Measurements from ENCODE around the gene PNPLA8. TPM values are rescaled to one million over a fixed set of nuclear protein-coding genes. Genes with fewer than 3 reads are reported as not detected.
"Not testable (repeated sequence)": the region's sequence is repeated elsewhere in the genome, so short reads cannot be mapped to it uniquely, and the experiment has no call there.

PNPLA8 gene
- total RNA-seq, 1 donor from 2014 or later: 25.5 TPM

DNA sequence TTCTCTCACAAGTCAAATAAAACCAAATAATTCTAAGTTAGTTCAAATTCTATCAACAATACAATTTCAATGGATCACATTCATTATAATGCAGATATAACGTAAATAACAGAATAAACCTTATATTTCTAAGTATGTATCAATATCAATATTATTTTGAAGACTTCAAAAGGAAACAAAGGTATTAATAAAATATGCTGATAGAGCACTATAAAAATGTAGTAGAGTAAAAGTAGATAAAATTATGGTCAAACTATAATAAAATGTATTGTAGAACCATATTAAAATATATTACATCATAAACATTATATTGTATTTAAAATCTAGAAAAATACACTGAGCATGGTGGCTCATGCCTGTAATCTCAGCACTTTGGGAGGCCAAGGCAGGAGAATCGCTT lies 46.2 kb downstream of the PNPLA8 start:
- ChIA-PET POLR2A (interaction anchor here (0.6 kb wide), 1 partner anchor 42 kb away, joined by 3 read pairs; no protein-coding TSS in a partner anchor), CTCF (no interaction called here)
- no peak overlapping the region for H3K4me3 Mint-ChIP-seq
- ATAC-seq (ENCODE audit: low read depth) (no peak), DNase-seq (no peak)
- H3K27me3 Mint-ChIP-seq: no peaks in the 10 kb centered on the region
- H3K27ac Mint-ChIP-seq: no peak overlapping the region
- peaks cover 79% of the 10 kb centered on the region for H3K36me3 Mint-ChIP-seq (ENCODE audit: low read depth)
- H3K9me3 Mint-ChIP-seq: no peaks in the 10 kb centered on the region
- peaks cover 13% of the 10 kb centered on the region for H3K4me1 Mint-ChIP-seq
- TF ChIP-seq CTCF (IDR thresholded peaks at IDR 0.05): no peak
- intact Hi-C loops (cut with micrococcal nuclease): no loop called here

DNA sequence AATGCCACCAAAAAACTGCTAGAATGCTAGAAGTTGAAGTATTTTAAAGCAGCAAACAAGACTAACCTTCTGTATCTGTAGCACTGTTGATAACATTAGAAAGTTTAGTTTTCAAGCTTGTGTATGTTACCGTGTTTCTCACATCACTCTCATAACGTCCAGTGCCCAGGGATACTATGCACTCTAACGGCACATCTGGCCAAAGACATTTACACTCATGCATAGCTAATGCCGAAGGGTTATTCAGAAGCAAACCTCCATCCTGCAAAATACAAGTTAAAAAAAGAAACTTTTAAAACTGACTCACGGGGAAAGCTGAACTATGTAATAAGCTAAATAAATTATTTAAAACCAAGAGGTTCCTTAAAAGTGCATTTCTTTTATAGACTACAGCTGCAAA lies 46.8 kb downstream of the PNPLA8 start:
- H3K27ac Mint-ChIP-seq: no peak overlapping the region

DNA sequence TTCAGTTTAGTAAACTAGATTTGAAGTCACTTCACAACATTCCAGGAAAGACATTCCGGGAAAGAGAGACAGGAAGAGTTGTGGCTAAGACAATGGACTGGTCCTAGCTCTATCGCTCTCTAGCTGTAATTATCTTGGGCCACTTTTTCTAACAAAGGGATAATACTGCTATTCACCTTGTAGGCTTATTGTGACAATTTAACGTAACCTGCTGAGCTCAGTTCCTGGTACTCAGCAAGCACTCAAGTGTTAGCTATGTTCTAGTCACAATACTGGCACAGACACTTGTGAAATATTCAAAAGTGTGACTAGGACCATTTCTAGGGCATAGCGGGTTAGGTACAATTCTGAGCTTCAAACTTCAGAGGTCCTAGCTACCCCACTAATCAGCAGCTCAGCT lies 57.7 kb downstream of the PNPLA8 start:
- ATAC-seq (ENCODE audit: low read depth) (no peak), DNase-seq (no peak)
- H3K27me3 Mint-ChIP-seq: peaks cover 24% of the 10 kb centered on the region
- intact Hi-C loops (cut with micrococcal nuclease): loop anchor here (2.0 kb wide), 2 partner anchors 13 to 29 kb away; no protein-coding TSS in a partner anchor
- no peak for TF ChIP-seq CTCF (IDR thresholded peaks at IDR 0.05)
- peaks cover 11% of the 10 kb centered on the region for H3K4me1 Mint-ChIP-seq
- POLR2A ChIA-PET: interaction anchor here (0.7 to 1.9 kb wide), 4 partner anchors 12 to 724 kb away, joined by 3 to 14 read pairs (median 8); partner anchors contain the start of genes CBLL1, DNAJB9, NRCAM and THAP5
- no peak overlapping the region for H3K4me3 Mint-ChIP-seq
- H3K9me3 Mint-ChIP-seq: no peaks in the 10 kb centered on the region
- no peak overlapping the region for H3K27ac Mint-ChIP-seq
- CTCF ChIA-PET: interaction anchor here (1.1 to 1.7 kb wide), 6 partner anchors 9 to 35 kb away, joined by 3 to 8 read pairs (median 4); no protein-coding TSS in a partner anchor
- H3K36me3 Mint-ChIP-seq (ENCODE audit: low read depth): peaks cover 19% of the 10 kb centered on the region

More for the DNA sequence above, 46.8 kb downstream of the PNPLA8 start:
- TF ChIP-seq CTCF (IDR thresholded peaks at IDR 0.05): no peak
- no peak for DNase-seq
- ChIA-PET POLR2A (interaction anchor here (0.6 kb wide), 1 partner anchor 43 kb away, joined by 3 read pairs; no protein-coding TSS in a partner anchor), CTCF (interaction anchor here (0.9 to 1.3 kb wide), 2 partner anchors 10 to 27 kb away, joined by 3 read pairs; no protein-coding TSS in a partner anchor)
- peaks cover 12% of the 10 kb centered on the region for H3K4me1 Mint-ChIP-seq
- no peak for ATAC-seq (ENCODE audit: low read depth)
- peaks cover 79% of the 10 kb centered on the region for H3K36me3 Mint-ChIP-seq (ENCODE audit: low read depth)
- H3K9me3 Mint-ChIP-seq: no peaks in the 10 kb centered on the region
- no peaks in the 10 kb centered on the region for H3K27me3 Mint-ChIP-seq
- no peak overlapping the region for H3K4me3 Mint-ChIP-seq
- intact Hi-C loops (cut with micrococcal nuclease): no loop called here

GRCh38 chr7:108467391-108467790 lies 58.5 kb downstream of the PNPLA8 start:
- intact Hi-C loops (cut with micrococcal nuclease): no loop called here
- Mint-ChIP-seq H3K27ac (no peak overlapping the region), H3K36me3 (ENCODE audit: low read depth) (peaks cover 12% of the 10 kb centered on the region), H3K27me3 (peaks cover 27% of the 10 kb centered on the region), H3K4me3 (no peak overlapping the region), H3K9me3 (no peaks in the 10 kb centered on the region), H3K4me1 (peaks cover 11% of the 10 kb centered on the region)
- ChIA-PET CTCF (interaction anchor here (0.7 to 1.8 kb wide), 3 partner anchors 11 to 358 kb away, joined by 3 to 5 read pairs (median 5); partner anchors contain the start of gene NRCAM), POLR2A (interaction anchor here (1.0 kb wide), 1 partner anchor 36 kb away, joined by 3 read pairs; no protein-coding TSS in a partner anchor)
- TF ChIP-seq CTCF (IDR thresholded peaks at IDR 0.05): no peak
- no peak for ATAC-seq (ENCODE audit: low read depth)
- no peak for DNase-seq

GRCh38 chr7:108466322-108466721 lies 59.6 kb downstream of the PNPLA8 start:
- intact Hi-C loops (cut with micrococcal nuclease); H3K27ac Mint-ChIP-seq; H3K4me3 Mint-ChIP-seq; DNase-seq; ATAC-seq (ENCODE audit: low read depth); H3K9me3 Mint-ChIP-seq; H3K36me3 Mint-ChIP-seq (ENCODE audit: low read depth): not testable (repeated sequence)
- ChIA-PET POLR2A (interaction anchor here (1.0 kb wide), 1 partner anchor 37 kb away, joined by 3 read pairs; no protein-coding TSS in a partner anchor), CTCF (interaction anchor here (1.8 kb wide), 1 partner anchor 13 kb away, joined by 5 read pairs; no protein-coding TSS in a partner anchor)
- peaks cover 30% of the 10 kb centered on the region for H3K27me3 Mint-ChIP-seq
- peaks cover 11% of the 10 kb centered on the region for H3K4me1 Mint-ChIP-seq

Measured in activated B cell treated with CpG ODN at 0.5 μM for 24 hours (primary cell).